Gastroesophageal sphincter (tissue), 3 donors: Measurements from ENCODE around the gene MXD3.

Source experiments
- CTCF ChIP-seq, 4 experiments: fragments of 200-600 bp in 2 of 4; fragments of 450-650 bp in 2 of 4; sonication (generic) in 1 of 4; IDR thresholded peaks; one replicate each; pipeline ENCODE4 v1.5.1; 2017 to 2019; ENCODE audit warnings: antibody characterized with exemption in 4 of 4, mild to moderate bottlenecking in 2 of 4, moderate library complexity in 2 of 4
- POLR2A ChIP-seq, 2 donors: fragments of 450-650 bp; IDR thresholded peaks; one replicate each; pipeline ENCODE4 v1.6.1; 2017; ENCODE audit warnings: antibody characterized with exemption in 2 of 2, mild to moderate bottlenecking in 2 of 2, moderate library complexity in 1 of 2
- POLR2AphosphoS5 ChIP-seq: sonication (generic); formaldehyde crosslinking; IDR thresholded peaks from one replicate; pipeline ENCODE4 v1.6.1; 2017; ENCODE audit warnings: antibody characterized with exemption

- TF ChIP-seq CTCF (IDR thresholded peaks at IDR 0.05), result no peak
- TF ChIP-seq POLR2A (IDR thresholded peaks at IDR 0.05), result no peak
- TF ChIP-seq POLR2AphosphoS5, result no peak
These were observed 8.4 kb upstream of the MXD3 start for GRCh38 chr5:177319913-177320588.
